ENCODE measurements around the gene LST1. TPM values are rescaled to one million over a fixed set of nuclear protein-coding genes. Genes with fewer than 3 reads are reported as not detected.
A peak's percentile ranks its signal among the peaks of the same experiment; 100 is the strongest.

The LST1 gene
- total RNA-seq, 4 donors from 2014 or later: 1.6 to 22.3 (median 4.1) TPM; not detected in 1

DNA sequence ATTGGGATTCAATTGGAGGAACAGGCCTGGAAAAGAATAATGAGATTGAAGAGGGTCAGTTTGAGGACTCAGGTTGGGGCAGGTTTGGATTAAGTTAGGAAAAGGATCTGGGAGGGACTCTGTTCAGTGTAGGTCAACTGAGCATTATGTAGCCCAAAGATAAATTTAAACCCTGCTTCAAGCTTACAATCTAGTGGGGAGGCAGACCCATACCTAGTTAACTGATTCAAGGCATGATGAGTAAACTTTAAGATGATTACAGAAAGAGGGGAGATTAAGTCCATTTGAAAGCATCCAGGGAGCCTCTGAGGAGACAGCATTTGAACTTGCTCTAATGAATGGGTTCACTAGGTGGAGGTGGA is 25.4 kb upstream of the LST1 start:
- Histone ChIP-seq H3K4me1 (peaks cover 14 to 29% of the 10 kb centered on the region in 2 donors), H3K36me3 (peaks cover 0 to 24% of the 10 kb centered on the region in 2 donors), H3K27ac (peak overlapping the region in 3 of 4 donors; percentile 51 to 64 (median 59)), H3K9me3 (no peaks in the 10 kb centered on the region), H3K27me3 (no peaks in the 10 kb centered on the region), H3K4me3 (no peak overlapping the region)
- in situ Hi-C loops (cut with MboI; ENCODE audit: low sequenced_read_pairs in 4 of 4): no loop called here
- DNase-seq: no peak
- ATAC-seq: no peak
- intact Hi-C loops (cut with DNase I; ENCODE audit: low total_unique reads): no loop called here
- TF ChIP-seq POLR2A (IDR thresholded peaks at IDR 0.05): no peak
- TF ChIP-seq, protein P1, sequence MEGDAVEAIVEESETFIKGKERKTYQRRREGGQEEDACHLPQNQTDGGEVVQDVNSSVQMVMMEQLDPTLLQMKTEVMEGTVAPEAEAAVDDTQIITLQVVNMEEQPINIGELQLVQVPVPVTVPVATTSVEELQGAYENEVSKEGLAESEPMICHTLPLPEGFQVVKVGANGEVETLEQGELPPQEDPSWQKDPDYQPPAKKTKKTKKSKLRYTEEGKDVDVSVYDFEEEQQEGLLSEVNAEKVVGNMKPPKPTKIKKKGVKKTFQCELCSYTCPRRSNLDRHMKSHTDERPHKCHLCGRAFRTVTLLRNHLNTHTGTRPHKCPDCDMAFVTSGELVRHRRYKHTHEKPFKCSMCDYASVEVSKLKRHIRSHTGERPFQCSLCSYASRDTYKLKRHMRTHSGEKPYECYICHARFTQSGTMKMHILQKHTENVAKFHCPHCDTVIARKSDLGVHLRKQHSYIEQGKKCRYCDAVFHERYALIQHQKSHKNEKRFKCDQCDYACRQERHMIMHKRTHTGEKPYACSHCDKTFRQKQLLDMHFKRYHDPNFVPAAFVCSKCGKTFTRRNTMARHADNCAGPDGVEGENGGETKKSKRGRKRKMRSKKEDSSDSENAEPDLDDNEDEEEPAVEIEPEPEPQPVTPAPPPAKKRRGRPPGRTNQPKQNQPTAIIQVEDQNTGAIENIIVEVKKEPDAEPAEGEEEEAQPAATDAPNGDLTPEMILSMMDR (IDR thresholded peaks at IDR 0.05 in 4 of 5, conservative IDR thresholded peaks at IDR 0.05 in 1 of 5): no peak

DNA sequence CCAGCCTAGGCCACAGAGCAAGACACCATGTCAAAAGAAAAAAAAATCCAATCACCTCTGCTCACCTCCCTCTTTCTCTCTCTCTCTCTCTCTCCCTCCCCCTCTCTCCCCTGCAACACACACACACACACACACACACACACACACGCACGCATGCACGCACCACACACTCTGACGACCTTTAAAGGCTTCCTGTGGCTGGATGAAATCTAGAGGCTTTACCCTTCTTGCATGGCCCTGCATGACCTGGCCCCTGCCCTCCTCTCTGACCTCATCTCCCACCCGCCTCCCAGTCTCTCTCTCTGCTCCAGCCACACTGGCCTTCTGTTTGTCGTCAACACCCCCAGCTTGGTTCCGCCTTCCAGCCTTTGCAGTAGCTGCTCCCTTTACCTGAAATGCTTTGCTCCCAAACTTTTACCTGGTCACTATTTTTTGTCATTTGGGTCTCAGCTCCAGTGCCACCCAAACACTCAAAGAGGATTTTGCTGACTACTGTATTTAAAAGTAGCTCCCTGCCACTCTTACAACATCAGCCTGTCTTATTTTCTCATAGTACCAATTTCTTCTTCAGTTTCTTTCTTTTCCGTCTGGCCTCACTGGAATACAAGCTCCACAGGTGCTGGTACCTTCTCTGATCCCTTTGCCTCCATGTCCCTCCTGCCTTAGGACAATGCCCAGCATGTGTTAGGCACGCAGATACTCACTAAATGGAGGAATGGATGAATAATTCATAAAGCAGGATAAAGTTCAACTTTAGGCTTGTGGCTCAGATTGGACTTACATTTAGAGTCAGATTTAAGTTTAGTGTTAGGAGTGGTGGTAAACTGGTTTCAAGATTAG is 18.3 kb upstream of the LST1 start:
- no peaks in the 10 kb centered on the region for H3K36me3 ChIP-seq
- H3K9me3 ChIP-seq: no peaks in the 10 kb centered on the region
- ATAC-seq (no peak), DNase-seq (no peak)
- H3K4me1 ChIP-seq: no peaks in the 10 kb centered on the region
- in situ Hi-C loops (cut with MboI; ENCODE audit: low sequenced_read_pairs in 4 of 4) (no loop called here), intact Hi-C loops (cut with DNase I; ENCODE audit: low total_unique reads) (no loop called here)
- H3K27me3 ChIP-seq: no peaks in the 10 kb centered on the region
- TF ChIP-seq, protein P1 (IDR thresholded peaks at IDR 0.05 in 4 of 5, conservative IDR thresholded peaks at IDR 0.05 in 1 of 5): no peak
- TF ChIP-seq POLR2A (IDR thresholded peaks at IDR 0.05): no peak
- no peak overlapping the region for H3K27ac ChIP-seq
- H3K4me3 ChIP-seq: no peak overlapping the region

DNA sequence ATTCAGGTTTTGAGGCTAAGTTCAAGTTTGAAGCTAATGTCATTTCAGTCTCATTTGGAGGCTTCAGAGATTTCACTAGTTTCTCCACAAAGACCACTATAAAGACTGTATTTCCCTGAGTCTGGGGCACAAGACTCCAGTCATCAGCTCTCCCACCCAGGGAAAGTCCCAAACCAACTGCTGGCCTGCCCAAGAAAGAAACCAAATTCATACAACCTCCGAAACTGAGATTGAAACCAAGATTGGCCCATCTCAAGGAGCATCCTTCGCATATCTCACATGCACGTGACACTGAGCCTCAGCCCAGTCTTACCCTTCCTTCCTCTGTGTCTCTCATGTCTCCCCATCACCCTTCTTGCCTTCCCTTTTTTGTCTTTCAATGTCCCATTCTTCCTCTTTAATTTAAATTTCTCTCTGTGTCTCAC is 17.5 kb upstream of the LST1 start:
- TF ChIP-seq, protein P1 (IDR thresholded peaks at IDR 0.05 in 4 of 5, conservative IDR thresholded peaks at IDR 0.05 in 1 of 5): no peak
- no peak for TF ChIP-seq POLR2A (IDR thresholded peaks at IDR 0.05)
- no peak overlapping the region for H3K4me3 ChIP-seq
- intact Hi-C loops (cut with DNase I; ENCODE audit: low total_unique reads) (no loop called here), in situ Hi-C loops (cut with MboI; ENCODE audit: low sequenced_read_pairs in 4 of 4) (no loop called here)
- H3K27ac ChIP-seq: no peak overlapping the region
- H3K36me3 ChIP-seq: no peaks in the 10 kb centered on the region
- no peaks in the 10 kb centered on the region for H3K27me3 ChIP-seq
- ATAC-seq: no peak
- no peaks in the 10 kb centered on the region for H3K9me3 ChIP-seq
- DNase-seq: no peak
- no peaks in the 10 kb centered on the region for H3K4me1 ChIP-seq

DNA sequence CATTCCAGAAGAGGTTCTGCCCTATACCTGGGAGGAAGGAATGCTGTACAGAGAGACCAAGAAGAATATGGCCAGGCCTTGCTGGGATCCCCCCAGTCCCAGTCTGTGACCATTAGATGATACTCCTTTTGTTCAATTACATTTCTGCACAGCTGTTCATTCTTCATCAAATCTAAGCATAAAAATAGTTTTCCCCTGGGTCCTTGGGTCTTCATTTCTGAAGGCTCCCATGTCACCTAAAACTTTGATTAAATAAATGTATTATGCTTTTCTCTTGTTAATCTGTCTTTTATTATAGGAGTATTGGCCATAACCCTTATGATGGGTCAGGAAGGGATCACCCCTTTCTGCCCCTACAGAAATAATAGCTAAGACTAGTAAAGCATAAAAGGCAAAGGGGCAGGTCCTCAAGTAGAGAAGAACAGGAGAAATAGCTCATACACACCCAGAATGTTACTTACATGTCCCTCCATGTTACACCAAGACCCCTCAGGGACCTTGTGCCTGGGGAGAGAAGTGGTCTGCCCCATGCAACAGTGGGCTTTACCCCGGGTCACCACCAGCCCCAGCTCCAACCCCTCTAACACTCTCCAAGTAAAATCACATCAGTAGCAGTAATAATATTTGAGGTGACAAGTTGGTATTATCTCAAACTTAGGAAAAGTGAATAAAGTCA is 16.1 kb upstream of the LST1 start:
- intact Hi-C loops (cut with DNase I; ENCODE audit: low total_unique reads) (no loop called here), in situ Hi-C loops (cut with MboI; ENCODE audit: low sequenced_read_pairs in 4 of 4) (no loop called here)
- no peak overlapping the region for H3K4me3 ChIP-seq
- H3K9me3 ChIP-seq: no peaks in the 10 kb centered on the region
- ATAC-seq (no peak), DNase-seq (no peak)
- H3K27me3 ChIP-seq: no peaks in the 10 kb centered on the region
- no peaks in the 10 kb centered on the region for H3K4me1 ChIP-seq
- TF ChIP-seq POLR2A (IDR thresholded peaks at IDR 0.05): no peak
- TF ChIP-seq, protein P1 (IDR thresholded peaks at IDR 0.05 in 4 of 5, conservative IDR thresholded peaks at IDR 0.05 in 1 of 5): no peak
- no peaks in the 10 kb centered on the region for H3K36me3 ChIP-seq
- no peak overlapping the region for H3K27ac ChIP-seq

Data from gastrocnemius medialis (tissue), 4 donors.